H1 (cell line): ENCODE results near the gene GHRL.

Experiments
- CEBPB ChIP-seq: IDR thresholded peaks from 2 replicates; pipeline ENCODE4 v1.6.1; 2012; ENCODE audit warnings: low read depth, low read length
- POLR2A ChIP-seq, 2 experiments: IDR thresholded peaks; 1 replicate in 1 of 2; 2 replicates in 1 of 2; pipeline ENCODE4 v1.6.1; 2011; ENCODE audit warnings: low read depth in 2 of 2, low read length in 2 of 2, mild to moderate bottlenecking in 2 of 2; ENCODE audit errors: control extremely low read depth in 1 of 2
- POLR2AphosphoS5 ChIP-seq: IDR thresholded peaks from 2 replicates; pipeline ENCODE4 v1.6.1; 2011; ENCODE audit warnings: low read depth, low read length
- RFX5 ChIP-seq: IDR thresholded peaks from 2 replicates; pipeline ENCODE4 v1.6.1; 2011; ENCODE audit warnings: low read depth, low read length, improper control_type of control experiment, borderline replicate concordance
- RXRA ChIP-seq: IDR thresholded peaks from 2 replicates; pipeline ENCODE4 v1.6.1; 2011; ENCODE audit warnings: low read depth, mild to moderate bottlenecking, low read length, moderate library complexity; ENCODE audit not compliant: insufficient read depth
- TAF7 ChIP-seq: optimal IDR thresholded peaks from 2 replicates; pipeline ENCODE3; 2011; ENCODE audit warnings: low read depth, mild to moderate bottlenecking, inconsistent platforms, low read length, moderate library complexity, borderline replicate concordance
- TF ChIP-seq, protein P1 (sequence below), 3 experiments: IDR thresholded peaks; 1 replicate in 2 of 3; 2 replicates in 1 of 3; pipeline versions ENCODE4 v1.5.1 to v1.6.1; 2011; ENCODE audit warnings: low read length in 3 of 3, mild to moderate bottlenecking in 3 of 3, inconsistent platforms in 2 of 3, low read depth in 1 of 3, moderate library complexity in 1 of 3; ENCODE audit not compliant: insufficient read depth in 1 of 3; ENCODE audit errors: control extremely low read depth in 1 of 3

DNA sequence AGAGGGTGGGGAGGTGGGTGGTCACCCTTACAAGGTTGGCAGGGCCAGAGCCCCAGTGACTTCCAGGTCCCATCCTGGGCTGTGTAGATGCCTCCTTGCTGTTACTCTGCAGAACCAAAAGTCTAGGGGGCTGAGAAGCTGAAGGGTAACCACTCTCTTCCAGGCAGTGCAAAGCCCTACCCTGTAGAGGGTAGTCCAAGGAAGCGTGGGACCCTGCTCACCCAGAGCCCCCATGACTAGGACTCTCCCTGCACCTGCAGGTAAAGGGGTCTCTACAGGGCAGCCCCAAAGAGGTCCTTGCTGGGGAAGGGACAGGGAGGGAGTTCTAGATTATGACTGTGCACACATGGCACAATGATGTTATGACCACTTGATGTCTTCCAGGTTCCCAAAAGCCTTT, 14.2 kb downstream of the GHRL start:
- TF ChIP-seq TAF7: no peak
- TF ChIP-seq, protein P1, sequence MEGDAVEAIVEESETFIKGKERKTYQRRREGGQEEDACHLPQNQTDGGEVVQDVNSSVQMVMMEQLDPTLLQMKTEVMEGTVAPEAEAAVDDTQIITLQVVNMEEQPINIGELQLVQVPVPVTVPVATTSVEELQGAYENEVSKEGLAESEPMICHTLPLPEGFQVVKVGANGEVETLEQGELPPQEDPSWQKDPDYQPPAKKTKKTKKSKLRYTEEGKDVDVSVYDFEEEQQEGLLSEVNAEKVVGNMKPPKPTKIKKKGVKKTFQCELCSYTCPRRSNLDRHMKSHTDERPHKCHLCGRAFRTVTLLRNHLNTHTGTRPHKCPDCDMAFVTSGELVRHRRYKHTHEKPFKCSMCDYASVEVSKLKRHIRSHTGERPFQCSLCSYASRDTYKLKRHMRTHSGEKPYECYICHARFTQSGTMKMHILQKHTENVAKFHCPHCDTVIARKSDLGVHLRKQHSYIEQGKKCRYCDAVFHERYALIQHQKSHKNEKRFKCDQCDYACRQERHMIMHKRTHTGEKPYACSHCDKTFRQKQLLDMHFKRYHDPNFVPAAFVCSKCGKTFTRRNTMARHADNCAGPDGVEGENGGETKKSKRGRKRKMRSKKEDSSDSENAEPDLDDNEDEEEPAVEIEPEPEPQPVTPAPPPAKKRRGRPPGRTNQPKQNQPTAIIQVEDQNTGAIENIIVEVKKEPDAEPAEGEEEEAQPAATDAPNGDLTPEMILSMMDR (IDR thresholded peaks at IDR 0.05; ENCODE audit: control extremely low read depth in 1 of 3, insufficient read depth in 1 of 3, low read depth in 1 of 3, low read length in 3 of 3): no peak
- TF ChIP-seq POLR2A (IDR thresholded peaks at IDR 0.05; ENCODE audit: control extremely low read depth in 1 of 2, low read depth in 2 of 2, low read length in 2 of 2): no peak
- TF ChIP-seq CEBPB: no peak
- no peak for TF ChIP-seq RFX5
- no peak for TF ChIP-seq POLR2AphosphoS5
- no peak for TF ChIP-seq RXRA
